ENCODE data around the gene PEAK1.

GRCh38 chr15:77440378-77440999 is 20.6 kb upstream of the PEAK1 start:
- TF ChIP-seq CTCF (IDR thresholded peaks at IDR 0.05) (no peak), EP300 (IDR thresholded peaks at IDR 0.05) (no peak), POLR2A (IDR thresholded peaks at IDR 0.05) (no peak)
